GM12872 (cell line): ENCODE measurements around the gene ATF7.

Experiments
- CTCF ChIP-seq: IDR thresholded peaks from 3 replicates; pipeline ENCODE4 v1.5.1; 2011; ENCODE audit warnings: low read depth, mild to moderate bottlenecking, low read length, moderate library complexity; ENCODE audit not compliant: insufficient read depth

ATF7 gene

GRCh38 chr12:53530061-53530460 is 96.1 kb downstream of the ATF7 start:
- TF ChIP-seq CTCF: no peak

GRCh38 chr12:53524476-53524875 is 101.7 kb downstream of the ATF7 start:
- TF ChIP-seq CTCF: no peak

- TF ChIP-seq CTCF: no peak
Measured at GRCh38 chr12:53523131-53523530, 103.1 kb downstream of the ATF7 start.

GRCh38 chr12:53518381-53518780 is 107.8 kb downstream of the ATF7 start:
- TF ChIP-seq CTCF: no peak

GRCh38 chr12:53516758-53517455 is 109.3 kb downstream of the ATF7 start:
- no peak for TF ChIP-seq CTCF

- TF ChIP-seq CTCF: no peak
Measured at GRCh38 chr12:53515291-53515680, 110.9 kb downstream of the ATF7 start.

- no peak for TF ChIP-seq CTCF
Measured at GRCh38 chr12:53514628-53515290, 111.4 kb downstream of the ATF7 start.
